GM23248 (cell line): ENCODE data around the gene LRRC19. TPM values are rescaled to one million over a fixed set of nuclear protein-coding genes. Genes with fewer than 3 reads are reported as not detected.

Experiments
- DNase-seq: peaks from one replicate; pipeline ENCODE4 v3.0.0-alpha.2; 2015
- H2AFZ ChIP-seq: fragments of 200-600 bp; sonication (generic); 2 replicates; pipeline ENCODE4 v1.6.1; 2016; ENCODE audit warnings: antibody characterized with exemption
- H3F3A ChIP-seq: fragments of 200-600 bp; sonication (generic); 2 replicates; pipeline ENCODE4 v1.6.1; 2016; ENCODE audit warnings: mild to moderate bottlenecking, antibody characterized with exemption, mixed run types; ENCODE audit not compliant: insufficient read depth
- H3K27ac ChIP-seq: fragments of 200-600 bp; sonication (generic); 2 replicates; pipeline ENCODE4 v1.5.1; 2016; ENCODE audit warnings: mild to moderate bottlenecking
- H3K27me3 ChIP-seq: fragments of 200-600 bp; sonication (generic); replicated peaks from 2 replicates; pipeline ENCODE4 v1.6.1; 2016; ENCODE audit warnings: mild to moderate bottlenecking; ENCODE audit not compliant: insufficient read depth
- H3K36me3 ChIP-seq: fragments of 200-600 bp; sonication (generic); 2 replicates; pipeline ENCODE4 v1.6.1; 2016; ENCODE audit warnings: low read depth, mild to moderate bottlenecking
- H3K4me1 ChIP-seq: fragments of 200-600 bp; sonication (generic); 2 replicates; pipeline ENCODE4 v1.6.1; 2016; ENCODE audit warnings: mild to moderate bottlenecking; ENCODE audit not compliant: insufficient read depth
- H3K4me2 ChIP-seq: fragments of 200-600 bp; sonication (generic); one replicate; pipeline ENCODE4 v1.6.1; 2016; ENCODE audit warnings: mild to moderate bottlenecking; ENCODE audit not compliant: unreplicated experiment
- H3K4me3 ChIP-seq: fragments of 200-600 bp; sonication (generic); 2 replicates; pipeline ENCODE4 v1.5.1; 2016; ENCODE audit warnings: mild to moderate bottlenecking
- H3K79me2 ChIP-seq: fragments of 200-600 bp; sonication (generic); 2 replicates; pipeline ENCODE4 v1.6.1; 2016; ENCODE audit warnings: mild to moderate bottlenecking; ENCODE audit not compliant: insufficient read depth
- H3K9ac ChIP-seq: fragments of 200-600 bp; sonication (generic); 2 replicates; pipeline ENCODE4 v1.6.1; 2016; ENCODE audit warnings: mild to moderate bottlenecking
- H3K9me2 ChIP-seq: fragments of 200-600 bp; sonication (generic); 2 replicates; pipeline ENCODE4 v1.6.1; 2016; ENCODE audit warnings: mixed run types, mild to moderate bottlenecking, moderate library complexity; ENCODE audit not compliant: insufficient read depth
- H3K9me3 ChIP-seq: fragments of 200-600 bp; sonication (generic); one replicate; pipeline ENCODE4 v1.6.1; 2017; ENCODE audit warnings: low read depth
- H4K20me1 ChIP-seq: fragments of 200-600 bp; sonication (generic); 2 replicates; pipeline ENCODE4 v1.6.0; 2016; ENCODE audit not compliant: insufficient read depth
- EZH2 ChIP-seq: fragments of 200-600 bp; sonication (generic); IDR thresholded peaks from 2 replicates; pipeline ENCODE4 v1.6.1; 2018; ENCODE audit warnings: antibody characterized with exemption, mild to moderate bottlenecking; ENCODE audit not compliant: insufficient read depth, poor library complexity, severe bottlenecking
- EZH2phosphoT487 ChIP-seq: fragments of 200-600 bp; sonication (generic); IDR thresholded peaks from 2 replicates; pipeline ENCODE4 v1.6.1; 2018; ENCODE audit warnings: antibody characterized with exemption, moderate library complexity, mild to moderate bottlenecking, low read depth; ENCODE audit not compliant: insufficient read depth
- WGBS, 2 experiments: methylation state at CpG; one replicate each; pipeline ENCODE4 v1.1.6; 2015 to 2017; ENCODE audit warnings: low lambda C conversion rate in 2 of 2, low coverage in 1 of 2; ENCODE audit errors: missing lambda C conversion rate in 2 of 2; 5-methylcytosine and 5-hydroxymethylcytosine counted together
- in situ Hi-C: fragments of 300-500 bp; cut with MboI; formaldehyde crosslinking; loops from 2 replicates; pipeline ENCODE4 v1.15.0; 2020
- polyA plus RNA-seq: library from polyadenylated mRNA; unstranded; fragments of >200 nt; fragmentation: Nextera tagmentation; extraction: Ambion mirVana; gene quantifications from 2 replicates; pipeline ENCODE4 v1.2.1, GENCODE V29; 2016
- total RNA-seq: library from RNA; depleted of rRNA; stranded (reverse); fragments of >200 nt; shearing (Covaris generic); gene quantifications from 2 replicates; pipeline ENCODE4 v1.2.3, GENCODE V29; 2014

LRRC19 gene
- total and polyA plus RNA-seq, 2 experiments from 2014 or later = 0.10 TPM; not detected in 1

DNA sequence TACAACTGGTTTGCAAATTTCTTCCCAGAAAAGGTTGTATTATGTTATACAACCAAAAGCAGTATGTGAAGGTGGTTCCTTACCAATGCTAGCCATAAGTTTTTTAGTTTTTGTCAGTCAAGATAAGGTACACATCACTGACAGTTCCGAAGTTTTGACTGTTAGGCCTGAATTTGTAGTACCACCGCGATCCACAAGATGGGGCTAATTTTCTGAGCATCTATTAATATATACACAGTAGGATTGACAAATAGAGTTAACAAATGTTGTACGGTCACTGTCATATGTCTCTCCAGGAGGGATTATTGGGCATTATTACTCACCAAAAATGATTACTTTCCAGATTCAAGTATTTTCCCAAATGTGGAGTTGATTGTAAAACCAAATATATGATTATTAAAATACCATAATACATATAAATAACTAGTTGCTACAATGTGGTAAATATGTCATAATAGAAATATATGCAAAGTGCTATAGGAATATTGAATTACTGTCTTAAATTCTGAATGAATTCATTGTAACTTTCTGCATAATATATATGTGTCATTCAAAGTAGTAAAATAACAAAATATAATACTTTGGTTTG is 28.4 kb upstream of the LRRC19 start:
- no peaks in the 10 kb centered on the region for H3K9me2 ChIP-seq
- no peaks in the 10 kb centered on the region for H3K27me3 ChIP-seq
- TF ChIP-seq EZH2 (no peak), EZH2phosphoT487 (no peak)
- no peaks in the 10 kb centered on the region; the same call in 1 of the 2 replicates for H3K36me3 ChIP-seq
- no peaks in the 10 kb centered on the region for H3K9me3 ChIP-seq
- H3K79me2 ChIP-seq = no peaks in the 10 kb centered on the region
- in situ Hi-C loops = loop anchor here (25.0 kb wide), 1 partner anchor 503 kb away; the partner anchor contains the start of gene MOB3B
- H3K4me1 ChIP-seq = no peaks in the 10 kb centered on the region
- peak; percentile 54 for DNase-seq
- no peak overlapping the region for H3K4me3 ChIP-seq
- H3K4me2 ChIP-seq = no peak overlapping the region
- H4K20me1 ChIP-seq = no peaks in the 10 kb centered on the region
- H3K27ac ChIP-seq = no peak overlapping the region
- H3K9ac ChIP-seq = no peak overlapping the region
- no peaks in the 10 kb centered on the region for H3F3A ChIP-seq
- WGBS, 2 experiments = 12 to 17% methylated on average over 4 of the region's 4 CpGs
- H2AFZ ChIP-seq = no peak overlapping the region

DNA sequence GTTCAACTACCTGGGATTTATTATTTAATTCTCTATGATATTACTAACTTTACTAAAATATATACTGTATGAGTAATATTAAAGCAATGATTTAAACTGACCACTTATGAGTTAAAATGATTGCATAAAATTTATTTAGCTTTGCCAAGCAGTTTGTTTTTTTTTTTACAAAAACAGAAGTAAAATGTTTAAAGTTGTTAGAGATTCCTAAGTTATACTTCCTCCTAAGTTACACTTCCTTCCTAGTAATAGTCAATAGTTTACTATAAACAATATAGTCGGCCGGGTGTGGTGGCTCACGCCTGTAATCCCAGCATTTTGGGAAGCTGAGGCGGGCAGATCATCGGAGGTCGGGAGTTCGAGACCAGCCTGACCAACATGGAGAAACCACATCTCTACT is 23.7 kb upstream of the LRRC19 start:
- DNase-seq = no peak
- Histone ChIP-seq H4K20me1 (no peaks in the 10 kb centered on the region), H3K36me3 (peaks cover 6% of the 10 kb centered on the region; the same call in 1 of the 2 replicates), H3K79me2 (no peaks in the 10 kb centered on the region), H3K4me2 (no peak overlapping the region), H3K9me3 (no peaks in the 10 kb centered on the region), H3K9me2 (no peaks in the 10 kb centered on the region), H3K4me3 (no peak overlapping the region), H3F3A (no peaks in the 10 kb centered on the region), H3K27ac (no peak overlapping the region), H2AFZ (no peak overlapping the region), H3K27me3 (no peaks in the 10 kb centered on the region), H3K9ac (no peak overlapping the region), H3K4me1 (no peaks in the 10 kb centered on the region)
- in situ Hi-C loops = loop anchor here (25.0 kb wide), 1 partner anchor 508 kb away; the partner anchor contains the start of gene MOB3B
- TF ChIP-seq EZH2phosphoT487 = no peak
- no peak for TF ChIP-seq EZH2
- 92% methylated on average over 7 of the region's 7 CpGs for WGBS, 2 experiments

DNA sequence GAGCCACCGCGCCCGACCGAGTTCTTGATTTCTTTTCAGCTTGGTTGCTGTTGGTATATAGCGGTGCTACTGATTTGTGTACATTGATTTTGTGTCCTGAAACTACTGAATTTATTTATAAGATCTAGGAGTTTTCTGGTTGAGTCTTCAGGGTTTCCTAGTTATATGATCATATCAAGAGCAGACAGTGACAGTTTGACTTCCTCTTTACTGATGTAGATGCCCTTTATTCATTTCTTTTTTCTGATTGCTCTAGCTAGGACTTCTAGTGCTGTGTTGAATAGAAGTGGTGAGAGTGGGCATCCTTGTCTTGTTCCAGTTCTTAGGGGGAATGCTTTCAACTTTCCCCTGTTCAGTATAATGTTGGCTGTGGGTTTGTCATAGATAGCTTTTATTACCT is 17.4 kb upstream of the LRRC19 start:
- peaks cover 12% of the 10 kb centered on the region; the same call in 1 of the 2 replicates for H3K36me3 ChIP-seq
- H4K20me1 ChIP-seq = no peaks in the 10 kb centered on the region
- no peaks in the 10 kb centered on the region for H3K9me3 ChIP-seq
- H3F3A ChIP-seq = no peaks in the 10 kb centered on the region
- no peak overlapping the region for H3K9ac ChIP-seq
- H3K4me3 ChIP-seq = no peak overlapping the region
- no peak overlapping the region for H2AFZ ChIP-seq
- DNase-seq = no peak
- H3K4me2 ChIP-seq = no peak overlapping the region
- TF ChIP-seq EZH2phosphoT487 (no peak), EZH2 (no peak)
- H3K27me3 ChIP-seq = no peaks in the 10 kb centered on the region
- 85 to 88% methylated on average over 5 of the region's 5 CpGs for WGBS, 2 experiments
- in situ Hi-C loops = no loop called here
- no peaks in the 10 kb centered on the region for H3K79me2 ChIP-seq
- no peaks in the 10 kb centered on the region for H3K4me1 ChIP-seq
- H3K9me2 ChIP-seq = no peaks in the 10 kb centered on the region
- no peak overlapping the region for H3K27ac ChIP-seq

DNA sequence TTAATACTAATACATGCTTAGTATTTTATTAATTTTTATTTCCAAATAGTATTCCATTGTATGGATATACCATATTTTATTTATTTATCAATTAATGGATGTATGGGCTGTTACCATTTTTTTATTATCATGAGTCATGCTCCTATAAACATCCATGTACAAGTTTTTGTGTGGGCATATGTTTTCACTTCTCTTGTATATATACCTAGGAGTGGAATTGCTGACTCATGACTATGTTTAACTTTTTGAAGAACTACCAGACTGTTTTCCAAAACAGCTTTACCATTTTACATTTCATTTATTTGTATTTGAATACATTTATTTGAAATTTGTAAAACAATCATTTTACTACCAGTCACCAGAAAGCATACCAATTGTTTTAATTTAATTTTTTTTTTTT is 14.1 kb upstream of the LRRC19 start:
- Histone ChIP-seq H3K4me3 (no peak overlapping the region), H3K9me3 (no peaks in the 10 kb centered on the region), H4K20me1 (no peaks in the 10 kb centered on the region), H3F3A (no peaks in the 10 kb centered on the region), H3K9me2 (no peaks in the 10 kb centered on the region), H2AFZ (no peak overlapping the region), H3K27ac (no peak overlapping the region), H3K4me2 (no peak overlapping the region), H3K4me1 (no peaks in the 10 kb centered on the region), H3K79me2 (no peaks in the 10 kb centered on the region), H3K27me3 (no peaks in the 10 kb centered on the region), H3K36me3 (peaks cover 19% of the 10 kb centered on the region), H3K9ac (no peak overlapping the region)
- TF ChIP-seq EZH2 = no peak
- no peak for TF ChIP-seq EZH2phosphoT487
- in situ Hi-C loops = no loop called here
- peak; percentile 52 for DNase-seq
